HG03139 (cell line): Measurements from ENCODE around the gene CAPN10.
"Not testable (repeated sequence)": the region's sequence is repeated elsewhere in the genome, so short reads cannot be mapped to it uniquely, and the experiment has no call there.

Experiments
- ATAC-seq: cut with Tn5 transposase; IDR thresholded peaks from one replicate; pipeline ENCODE4 v1.9.1; 2021; ENCODE audit not compliant: unreplicated experiment

Gene CAPN10, protein sequence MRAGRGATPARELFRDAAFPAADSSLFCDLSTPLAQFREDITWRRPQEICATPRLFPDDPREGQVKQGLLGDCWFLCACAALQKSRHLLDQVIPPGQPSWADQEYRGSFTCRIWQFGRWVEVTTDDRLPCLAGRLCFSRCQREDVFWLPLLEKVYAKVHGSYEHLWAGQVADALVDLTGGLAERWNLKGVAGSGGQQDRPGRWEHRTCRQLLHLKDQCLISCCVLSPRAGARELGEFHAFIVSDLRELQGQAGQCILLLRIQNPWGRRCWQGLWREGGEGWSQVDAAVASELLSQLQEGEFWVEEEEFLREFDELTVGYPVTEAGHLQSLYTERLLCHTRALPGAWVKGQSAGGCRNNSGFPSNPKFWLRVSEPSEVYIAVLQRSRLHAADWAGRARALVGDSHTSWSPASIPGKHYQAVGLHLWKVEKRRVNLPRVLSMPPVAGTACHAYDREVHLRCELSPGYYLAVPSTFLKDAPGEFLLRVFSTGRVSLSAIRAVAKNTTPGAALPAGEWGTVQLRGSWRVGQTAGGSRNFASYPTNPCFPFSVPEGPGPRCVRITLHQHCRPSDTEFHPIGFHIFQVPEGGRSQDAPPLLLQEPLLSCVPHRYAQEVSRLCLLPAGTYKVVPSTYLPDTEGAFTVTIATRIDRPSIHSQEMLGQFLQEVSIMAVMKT

DNA sequence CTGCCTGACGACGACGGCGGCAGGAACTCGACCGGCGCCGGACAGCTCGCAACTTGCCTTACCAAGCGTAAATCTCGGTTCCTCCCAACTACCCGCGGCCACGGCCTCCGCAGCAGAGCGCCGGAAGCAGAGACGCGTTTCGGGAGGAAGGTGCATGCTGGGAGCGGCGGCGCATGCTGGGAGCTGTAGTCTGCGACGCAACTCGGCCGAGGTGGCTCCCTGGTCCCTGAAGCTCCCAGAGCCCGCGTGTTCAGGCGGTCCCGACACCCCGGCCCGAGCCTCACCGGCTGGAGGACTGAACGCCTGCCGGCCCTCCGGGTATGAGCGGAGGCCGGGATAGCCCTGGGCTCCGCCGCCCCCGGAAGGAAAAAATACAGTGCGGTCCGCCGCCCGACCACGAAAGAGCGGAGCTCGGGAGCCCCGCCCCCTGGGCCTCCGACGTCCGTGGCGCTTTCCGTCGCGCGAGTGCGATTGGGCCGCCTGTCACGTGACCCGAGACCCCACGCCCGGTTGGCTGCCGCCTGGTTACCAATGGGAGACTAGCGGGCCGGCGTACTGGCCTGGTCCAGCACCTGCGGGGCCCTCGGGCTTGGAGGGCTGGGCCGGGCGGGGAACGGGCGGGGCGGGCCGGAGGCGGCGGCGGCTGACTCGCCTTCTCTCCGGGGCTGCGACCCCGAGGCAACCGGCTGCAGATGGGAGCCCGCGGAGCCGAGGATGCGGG, at the start of gene CAPN10:
TSS of gene CAPN10 (plus strand) at position 537 of the 721 bp plus-strand sequence. CDS start at position 715, 178 bp downstream.
- ATAC-seq: peak; percentile 56

DNA sequence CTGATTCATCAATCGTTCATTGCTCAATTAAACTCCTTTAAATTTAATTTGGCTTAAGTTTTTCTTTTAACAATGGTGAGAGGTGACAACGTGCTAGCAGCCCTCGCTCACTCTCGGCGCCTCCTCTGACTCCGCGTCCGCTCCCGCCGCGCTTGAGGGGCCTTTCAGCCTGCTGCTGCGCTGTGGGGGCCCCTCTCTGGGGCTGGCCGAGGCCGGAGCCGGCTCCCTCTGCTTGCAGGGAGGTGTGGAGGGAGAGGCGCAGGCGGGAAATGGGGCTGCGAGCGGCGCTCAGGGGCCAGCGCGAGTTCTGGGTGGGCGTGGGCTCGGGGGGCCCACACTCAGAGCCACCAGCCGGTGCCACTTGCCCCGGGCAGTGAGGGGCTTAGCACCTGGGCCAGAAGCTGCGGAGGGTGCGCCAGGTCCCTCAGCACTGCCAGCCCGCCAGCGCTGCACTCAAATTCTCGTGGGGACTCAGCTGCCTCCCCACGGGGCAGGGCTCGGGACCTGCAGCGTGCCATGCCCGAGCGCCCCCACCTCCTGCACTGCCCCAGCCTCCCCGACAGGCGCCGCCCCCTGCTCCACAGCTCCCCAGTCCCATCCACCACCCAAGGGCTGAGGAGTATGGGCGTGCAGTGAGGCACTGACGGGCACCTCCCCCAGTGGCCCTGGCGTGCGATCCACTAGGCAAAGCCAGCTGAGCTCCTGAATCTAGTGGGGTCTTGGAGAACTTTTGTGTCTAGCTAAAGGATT, 48.3 kb upstream of the CAPN10 start:
- ATAC-seq: no peak

- not testable (repeated sequence) for ATAC-seq
Measured at GRCh38 chr2:240539101-240539500, 47.4 kb upstream of the CAPN10 start.

- no peak for ATAC-seq
Measured at GRCh38 chr2:240539906-240540305, 46.6 kb upstream of the CAPN10 start.

- ATAC-seq: no peak
Measured at GRCh38 chr2:240551288-240551687, 35.2 kb upstream of the CAPN10 start.

GRCh38 chr2:240551811-240552210, 34.7 kb upstream of the CAPN10 start:
- no peak for ATAC-seq

GRCh38 chr2:240553956-240554480, 32.5 kb upstream of the CAPN10 start:
- ATAC-seq: no peak

- no peak for ATAC-seq
Measured at GRCh38 chr2:240554767-240555493, 31.6 kb upstream of the CAPN10 start.

DNA sequence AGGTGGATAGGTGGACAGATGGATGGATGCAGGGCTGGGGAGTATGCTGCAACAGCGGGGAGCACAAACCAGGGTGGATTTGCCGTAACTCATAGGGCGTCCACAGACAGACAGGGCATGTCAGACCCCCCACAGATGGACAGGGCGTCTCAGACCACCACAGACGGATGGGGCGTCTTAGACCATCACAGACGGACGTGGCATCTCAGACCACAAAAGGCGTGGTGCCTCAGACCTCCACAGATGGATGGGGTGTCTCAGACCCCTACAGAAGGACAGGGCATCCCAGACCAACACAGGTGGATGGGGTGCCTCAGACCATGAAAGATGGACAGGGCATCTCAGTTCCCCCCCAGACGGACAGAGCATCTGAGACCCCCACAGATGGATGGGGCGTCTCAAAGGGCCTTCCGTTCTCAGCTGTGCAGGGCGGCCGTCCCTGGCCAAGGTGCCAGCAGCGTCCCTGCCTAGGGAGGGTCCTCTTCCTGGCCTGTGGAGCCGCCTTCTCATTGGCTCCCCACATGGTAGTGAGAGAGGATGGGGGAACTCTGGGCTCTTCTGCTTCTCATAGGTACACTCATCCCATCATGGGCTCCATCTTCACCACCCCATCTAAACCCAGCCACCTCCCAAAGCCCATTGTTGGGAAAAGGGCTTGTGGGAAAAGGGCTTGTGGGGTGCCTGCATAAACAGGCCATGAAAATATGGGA, 30.8 kb upstream of the CAPN10 start:
- no peak for ATAC-seq

- ATAC-seq: no peak
Measured at GRCh38 chr2:240556553-240557100, 29.9 kb upstream of the CAPN10 start.

GRCh38 chr2:240557101-240557751, 29.3 kb upstream of the CAPN10 start:
- no peak for ATAC-seq

- no peak for ATAC-seq
Measured at GRCh38 chr2:240557808-240558207, 28.7 kb upstream of the CAPN10 start, which contains the start of gene ANKMY1. Gene ANKMY1, minus strand, starts transcription at chr2:240557988. Its CDS starts 653 bp downstream, at chr2:240557335.

- ATAC-seq: no peak
Measured at GRCh38 chr2:240558236-240558761, 28.2 kb upstream of the CAPN10 start.

- no peak for ATAC-seq
Measured at GRCh38 chr2:240559286-240559685, 27.2 kb upstream of the CAPN10 start.

DNA sequence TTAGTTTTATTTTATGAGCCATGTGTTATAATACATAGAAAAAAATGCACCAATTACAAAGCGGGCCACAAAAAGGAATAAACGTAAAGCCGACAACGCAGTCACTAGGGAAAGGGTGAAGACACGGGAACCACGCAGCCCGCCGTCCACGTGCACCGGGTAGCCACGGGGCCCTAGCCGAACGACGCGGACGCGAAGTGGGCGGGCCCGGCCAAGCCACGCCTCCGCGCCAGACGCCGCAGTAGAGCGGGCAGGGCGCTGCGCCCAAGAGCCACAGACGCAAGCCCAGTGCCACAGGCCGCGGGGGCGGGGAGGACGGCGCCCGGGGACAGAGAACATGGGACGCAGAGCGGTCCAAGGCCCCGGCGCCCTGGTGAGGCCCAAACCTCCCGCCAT, 26.5 kb upstream of the CAPN10 start, which contains the start of gene DUSP28:
TSS of gene DUSP28 (plus strand) at position 274 of the 396 bp plus-strand sequence. CDS start 328 bp downstream, outside the sequence.
- ATAC-seq: peak; percentile 59

DNA sequence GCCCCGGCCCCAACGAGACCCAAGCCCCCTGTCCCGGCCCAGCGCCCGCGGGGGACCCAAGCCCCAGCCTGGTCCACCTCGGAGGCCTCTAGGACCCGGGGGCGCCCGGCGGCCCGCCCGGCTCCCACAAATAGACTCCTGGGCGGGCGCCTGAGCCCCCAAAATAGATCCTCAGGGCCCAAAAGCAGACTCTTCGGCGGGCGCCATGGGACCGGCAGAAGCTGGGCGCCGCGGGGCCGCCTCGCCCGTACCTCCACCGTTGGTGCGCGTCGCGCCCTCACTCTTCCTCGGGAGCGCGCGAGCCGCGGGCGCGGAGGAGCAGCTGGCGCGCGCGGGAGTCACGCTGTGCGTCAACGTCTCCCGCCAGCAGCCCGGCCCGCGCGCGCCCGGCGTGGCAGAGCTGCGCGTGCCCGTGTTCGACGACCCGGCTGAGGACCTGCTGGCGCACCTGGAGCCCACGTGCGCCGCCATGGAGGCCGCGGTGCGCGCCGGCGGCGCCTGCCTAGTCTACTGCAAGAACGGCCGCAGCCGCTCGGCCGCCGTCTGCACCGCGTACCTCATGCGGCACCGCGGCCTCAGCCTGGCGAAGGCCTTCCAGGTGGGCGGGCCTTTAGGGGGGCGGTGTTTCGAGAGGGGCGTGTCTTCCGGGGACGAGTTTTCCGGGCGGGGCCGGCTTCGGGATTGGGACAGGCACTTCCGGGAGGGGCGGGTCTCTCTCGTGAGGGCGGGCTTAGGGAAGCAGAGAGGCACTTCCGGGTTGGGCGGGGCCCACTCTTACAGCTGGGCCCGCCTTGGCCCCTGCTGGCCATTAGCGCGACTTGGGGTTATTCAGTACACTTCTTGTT, 25.8 kb upstream of the CAPN10 start:
- peak; percentile 47 for ATAC-seq

DNA sequence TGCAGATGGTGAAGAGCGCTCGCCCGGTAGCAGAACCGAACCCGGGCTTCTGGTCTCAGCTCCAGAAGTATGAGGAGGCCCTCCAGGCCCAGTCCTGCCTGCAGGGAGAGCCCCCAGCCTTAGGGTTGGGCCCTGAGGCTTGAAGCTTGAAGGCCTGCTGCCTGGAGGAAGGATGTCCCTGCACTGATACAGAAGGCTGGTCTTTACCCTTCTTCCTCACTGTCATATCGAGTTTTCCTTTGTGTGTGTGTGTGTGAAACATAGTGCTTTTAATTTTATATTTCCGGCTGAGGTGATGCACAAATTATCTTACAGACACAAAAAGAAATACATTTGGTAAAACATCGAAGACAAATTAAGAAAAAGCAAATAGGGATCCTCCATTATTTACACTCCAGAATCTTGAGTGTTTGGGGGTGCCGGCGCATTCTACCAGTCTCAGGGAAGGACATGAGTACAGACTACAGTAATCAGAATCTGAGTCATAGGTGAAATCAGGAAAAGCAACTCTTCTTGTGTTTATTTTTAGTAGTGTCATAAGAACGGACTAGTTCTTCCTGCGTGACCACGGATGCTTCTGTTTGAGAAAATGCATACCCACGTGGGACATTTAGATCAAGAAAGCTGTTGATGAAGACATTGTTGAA, 25.1 kb upstream of the CAPN10 start:
- ATAC-seq: peak; percentile 1
